HL-60/S4 (cell line): Measurements from ENCODE around the gene IKZF1.

Experiments used
- in situ Hi-C: fragments of 300-500 bp; cut with MboI; formaldehyde crosslinking; loops from 2 replicates; pipeline ENCODE4 v1.14.3; 2022; ENCODE audit warnings: low sequenced_read_pairs

Gene IKZF1

GRCh38 chr7:50400114-50400513, 95.6 kb downstream of the IKZF1 start:
- in situ Hi-C loops = no loop called here

GRCh38 chr7:50404392-50404791, 99.9 kb downstream of the IKZF1 start:
- in situ Hi-C loops = no loop called here

GRCh38 chr7:50405221-50405620, 100.7 kb downstream of the IKZF1 start:
- in situ Hi-C loops = no loop called here

GRCh38 chr7:50406935-50407334, 102.4 kb downstream of the IKZF1 start:
- in situ Hi-C loops = no loop called here

DNA sequence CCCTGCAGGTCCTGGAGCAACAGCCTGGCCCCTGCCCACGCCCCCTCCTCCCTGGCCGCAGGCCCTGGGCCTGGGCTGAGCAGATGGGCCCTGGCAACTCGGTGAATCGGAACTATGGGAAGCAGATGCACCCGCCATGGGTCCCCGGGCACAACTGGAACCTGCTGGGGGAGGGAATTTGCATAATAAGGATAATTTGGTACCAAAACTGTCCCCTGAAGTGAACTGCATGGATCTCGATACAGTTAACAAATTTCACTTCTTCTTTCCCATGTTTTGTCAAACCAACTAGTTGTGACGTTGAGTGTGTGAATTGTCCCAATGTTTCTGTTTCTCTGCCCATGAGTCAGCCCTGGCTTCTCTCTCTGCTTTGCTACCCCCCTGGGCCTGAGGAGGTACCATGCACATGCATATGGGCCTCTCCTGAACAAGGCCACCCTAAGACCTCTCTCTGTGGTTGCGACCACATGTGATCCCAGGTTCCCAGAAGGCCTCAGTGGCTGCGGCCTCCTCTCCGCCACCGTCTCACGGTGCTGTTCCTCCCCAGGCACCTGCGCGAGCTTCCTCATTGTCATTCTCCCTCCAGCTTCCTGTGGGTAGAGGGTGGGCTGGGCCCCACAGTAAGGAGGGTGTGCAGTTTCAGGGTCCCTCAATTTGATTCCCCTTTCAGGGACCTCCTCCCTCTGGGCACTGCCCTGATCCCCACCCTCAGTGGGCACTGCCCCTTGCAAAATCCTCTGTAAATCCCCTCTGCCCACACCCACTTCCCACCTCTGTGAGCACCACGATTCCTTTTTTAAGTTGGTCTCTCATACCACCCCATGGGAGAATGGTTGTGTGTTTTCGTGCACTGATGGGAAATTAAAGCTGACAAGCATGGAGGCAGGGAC, 105.6 kb downstream of the IKZF1 start:
- in situ Hi-C loops = no loop called here

GRCh38 chr7:50411332-50411731, 106.8 kb downstream of the IKZF1 start:
- in situ Hi-C loops = no loop called here

DNA sequence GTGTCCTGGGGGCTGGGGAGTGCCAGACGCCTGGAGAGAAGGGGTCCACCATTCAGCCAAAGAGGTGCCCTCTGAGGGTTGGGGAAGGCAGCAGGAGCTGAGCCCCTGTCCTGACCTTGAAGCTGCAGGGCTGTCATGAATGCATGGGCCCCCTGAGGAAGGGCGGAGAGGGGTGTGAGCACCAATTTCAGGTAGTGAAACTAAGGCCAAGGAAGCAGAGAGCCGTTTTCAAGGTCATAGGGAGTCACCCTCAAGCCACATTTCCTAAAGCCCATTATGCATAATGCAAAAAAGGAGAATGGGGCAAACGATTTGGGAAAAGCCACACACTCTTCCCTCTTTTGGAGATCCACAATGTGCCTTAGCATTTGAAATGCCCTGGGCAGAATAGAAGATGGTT, 108.5 kb downstream of the IKZF1 start:
- in situ Hi-C loops = no loop called here

- in situ Hi-C loops = no loop called here
Observed at GRCh38 chr7:50413561-50413960, 109.0 kb downstream of the IKZF1 start.

GRCh38 chr7:50415844-50416364, 111.4 kb downstream of the IKZF1 start:
- in situ Hi-C loops = no loop called here

- in situ Hi-C loops = no loop called here
Observed at GRCh38 chr7:50416527-50417182, 112.1 kb downstream of the IKZF1 start.

GRCh38 chr7:50418086-50418515, 113.6 kb downstream of the IKZF1 start:
- in situ Hi-C loops = no loop called here

DNA sequence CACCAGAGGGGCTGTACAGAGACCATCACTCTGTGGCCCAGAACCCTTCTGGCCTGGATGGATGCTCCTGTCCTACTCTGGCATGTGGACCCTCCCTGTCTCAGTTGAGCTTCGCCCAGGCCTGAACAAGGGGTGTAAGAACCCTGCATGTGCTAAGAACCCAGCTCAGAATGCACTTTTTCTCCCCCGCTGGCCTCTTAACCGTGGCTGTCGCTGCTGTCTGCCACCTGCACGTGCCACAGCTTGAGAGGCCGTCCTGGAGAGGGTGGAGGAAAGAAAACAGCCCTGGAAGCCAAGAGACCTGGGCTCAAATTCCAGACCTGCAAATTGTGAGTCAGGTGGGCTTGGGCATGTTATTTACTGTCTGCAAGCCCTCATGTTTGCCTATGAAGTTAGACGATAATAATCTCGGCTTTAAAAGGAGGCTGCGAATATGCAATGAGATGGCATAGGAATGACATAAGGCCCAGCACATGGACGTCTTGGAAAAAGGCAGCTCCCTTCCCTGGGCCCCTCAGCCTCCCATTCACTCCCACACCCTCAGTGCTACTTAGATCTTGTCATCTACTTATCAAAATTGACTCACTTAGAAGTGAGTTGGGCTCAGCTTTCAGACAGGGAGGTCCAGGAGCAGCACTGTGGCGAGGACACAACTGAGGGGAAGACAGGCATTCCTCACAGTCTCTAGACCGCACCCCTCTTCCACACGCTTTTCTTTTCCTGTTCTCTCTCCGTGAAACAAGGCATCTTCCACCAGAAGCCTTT, 114.2 kb downstream of the IKZF1 start:
- in situ Hi-C loops = no loop called here

GRCh38 chr7:50421043-50421442, 116.5 kb downstream of the IKZF1 start:
- in situ Hi-C loops = no loop called here

- in situ Hi-C loops = no loop called here
Observed at GRCh38 chr7:50422858-50423257, 118.3 kb downstream of the IKZF1 start.

DNA sequence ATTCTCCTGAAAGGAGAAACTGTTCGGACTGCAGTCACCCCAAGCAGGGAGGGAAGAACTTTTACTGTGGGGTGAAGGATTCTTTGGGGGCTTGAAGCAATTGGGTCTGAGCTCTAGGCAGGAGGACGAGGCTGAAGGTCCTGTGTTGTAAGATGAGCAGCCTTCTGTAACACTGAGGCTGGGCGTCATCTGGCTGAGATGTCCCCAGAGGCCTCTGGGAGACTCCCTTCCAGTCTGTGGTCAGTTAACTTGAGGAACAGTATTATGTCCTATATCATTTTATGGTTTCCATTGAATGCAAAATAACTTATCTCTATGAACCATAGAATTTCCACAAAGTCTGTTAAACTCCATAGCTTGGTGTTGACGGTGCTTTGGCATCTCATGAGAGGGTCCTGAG, 119.3 kb downstream of the IKZF1 start:
- in situ Hi-C loops = no loop called here

DNA sequence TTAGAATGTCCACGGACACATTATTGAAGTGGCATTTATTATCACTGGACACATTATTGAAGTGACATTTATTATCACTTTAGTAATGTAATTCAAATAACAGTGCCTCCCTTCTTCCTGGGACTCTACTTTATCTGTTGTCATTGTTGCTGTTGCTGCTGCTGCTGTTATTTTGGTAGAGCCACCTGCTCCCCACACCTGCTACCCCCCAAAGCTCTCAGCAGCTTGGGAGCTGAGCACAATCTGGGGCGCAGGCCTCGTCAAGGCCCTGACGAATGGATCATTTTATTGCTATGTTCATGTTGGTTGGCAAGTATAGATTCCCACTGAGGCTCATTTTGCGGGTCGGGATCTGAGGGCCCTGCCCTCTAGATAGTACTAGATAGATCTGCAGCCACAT, 120.8 kb downstream of the IKZF1 start:
- in situ Hi-C loops = no loop called here

DNA sequence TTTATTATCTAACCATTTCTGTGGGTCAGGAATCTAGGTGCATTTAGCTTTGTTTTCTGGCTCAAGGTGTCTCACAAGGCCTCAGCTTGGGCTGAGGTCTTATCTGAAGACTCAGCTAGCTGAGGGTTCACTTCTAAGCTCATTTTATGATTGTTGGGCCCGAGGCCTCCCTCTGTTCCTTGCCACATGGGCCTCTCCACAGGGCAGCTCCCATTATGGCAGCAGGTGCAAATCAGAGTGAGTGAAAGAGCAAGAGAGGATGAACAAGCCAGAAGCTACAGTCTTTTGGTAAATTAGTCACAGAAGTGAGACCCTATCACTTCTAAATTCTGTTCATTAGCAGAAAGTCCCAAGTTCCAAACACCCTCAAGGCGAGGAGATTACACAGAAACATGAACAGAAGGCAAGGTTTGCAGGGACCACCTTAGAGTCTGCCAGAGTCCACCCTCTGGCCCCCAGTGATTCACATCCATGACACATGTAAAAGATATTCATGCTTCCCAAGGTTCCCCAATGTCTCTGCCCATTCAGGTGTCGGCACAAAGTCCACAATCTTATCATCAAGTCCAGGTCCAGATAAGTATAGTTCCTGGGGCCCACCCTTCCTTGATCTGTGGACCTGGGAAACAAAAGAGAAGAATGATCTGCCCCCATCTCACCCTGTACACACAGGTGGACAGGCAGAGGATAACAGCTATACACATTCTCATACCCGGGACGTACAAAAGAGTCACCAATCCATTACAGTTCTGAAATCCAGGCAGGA, 121.9 kb downstream of the IKZF1 start:
- in situ Hi-C loops = no loop called here

DNA sequence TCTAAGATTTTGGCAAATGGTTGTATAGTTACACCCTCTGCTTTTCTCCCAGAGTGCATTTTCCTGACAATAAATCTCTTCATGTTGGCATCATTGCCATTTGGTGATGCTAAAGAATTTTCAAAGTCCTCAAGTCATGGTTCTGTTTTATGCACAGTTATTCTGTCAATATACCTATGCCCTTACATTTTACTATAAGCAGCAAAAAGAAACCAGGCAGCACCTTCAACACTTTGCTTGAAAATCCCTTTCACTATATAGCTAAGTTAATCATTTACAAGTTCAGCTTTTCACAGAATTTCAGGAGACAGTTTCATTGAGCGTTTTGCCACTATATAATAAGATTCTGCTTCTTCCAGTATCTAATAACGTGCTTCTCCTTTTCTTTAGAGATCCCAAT, 123.0 kb downstream of the IKZF1 start:
- in situ Hi-C loops = no loop called here

GRCh38 chr7:50428911-50429310, 124.4 kb downstream of the IKZF1 start:
- in situ Hi-C loops = no loop called here

GRCh38 chr7:50431316-50431715, 126.8 kb downstream of the IKZF1 start:
- in situ Hi-C loops = no loop called here
